Neural crest cell (in vitro differentiated cells): ENCODE results near the gene SVIL. TPM values are rescaled to one million over a fixed set of nuclear protein-coding genes. Genes with fewer than 3 reads are reported as not detected.

Source experiments
- DNase-seq: peaks from one replicate; pipeline ENCODE4 v3.0.0; 2021; ENCODE audit warnings: low read depth, mixed read lengths, low spot score
- H3K27ac Mint-ChIP-seq: one replicate; pipeline ENCODE4 v1.8.0; 2021; ENCODE audit warnings: mild to moderate bottlenecking, mixed read lengths; ENCODE audit not compliant: unreplicated experiment
- H3K27me3 Mint-ChIP-seq: 2 replicates; pipeline ENCODE4 v1.8.0; 2021; ENCODE audit warnings: low read depth, mild to moderate bottlenecking, mixed read lengths
- H3K36me3 Mint-ChIP-seq: 2 replicates; pipeline ENCODE4 v1.8.0; 2021; ENCODE audit warnings: low read depth, mild to moderate bottlenecking, mixed read lengths
- H3K4me1 Mint-ChIP-seq: 2 replicates; pipeline ENCODE4 v1.8.0; 2021; ENCODE audit warnings: mixed read lengths
- H3K4me3 Mint-ChIP-seq: one replicate; pipeline ENCODE4 v1.8.0; 2021; ENCODE audit warnings: mild to moderate bottlenecking, mixed read lengths
- H3K9me3 Mint-ChIP-seq: 2 replicates; pipeline ENCODE4 v1.8.0; 2021; ENCODE audit warnings: mixed read lengths
- total RNA-seq: library from RNA; stranded (reverse); gene quantifications from 2 replicates; pipeline ENCODE4 v1.2.1, GENCODE V29; 2021
- TF ChIP-seq, protein P1 (sequence below): fragments of 200-600 bp; sonication (generic); conservative IDR thresholded peaks from 2 replicates; pipeline ENCODE4 v1.5.0; 2021; ENCODE audit warnings: antibody characterized with exemption, mild to moderate bottlenecking

The SVIL gene
- total RNA-seq, 1 donor from 2014 or later: 57.5 TPM

DNA sequence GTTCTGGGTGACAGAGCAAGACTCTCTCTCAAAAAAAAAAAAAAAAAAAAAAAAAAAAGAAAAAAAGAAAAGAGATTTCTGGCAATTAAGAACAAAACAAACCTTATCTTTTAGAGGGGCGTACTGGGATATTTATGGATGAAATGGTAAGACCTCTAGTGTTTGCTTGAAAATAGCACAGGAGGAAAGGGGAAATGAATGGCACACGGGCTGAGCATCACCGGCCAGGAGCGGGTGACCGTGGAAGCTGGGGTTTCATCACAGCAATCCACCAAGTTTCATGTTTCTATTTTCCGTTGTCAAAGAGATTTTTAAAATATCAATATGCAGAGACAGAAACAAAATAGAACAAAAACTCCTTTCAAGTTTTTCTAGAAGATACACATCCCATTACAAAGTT is 105.6 kb downstream of the SVIL start:
- Mint-ChIP-seq H3K4me1 (peaks cover 47% of the 10 kb centered on the region), H3K27me3 (no peaks in the 10 kb centered on the region), H3K9me3 (no peaks in the 10 kb centered on the region), H3K27ac (no peak overlapping the region), H3K36me3 (peaks cover 26% of the 10 kb centered on the region), H3K4me3 (no peak overlapping the region)
- TF ChIP-seq, protein P1, sequence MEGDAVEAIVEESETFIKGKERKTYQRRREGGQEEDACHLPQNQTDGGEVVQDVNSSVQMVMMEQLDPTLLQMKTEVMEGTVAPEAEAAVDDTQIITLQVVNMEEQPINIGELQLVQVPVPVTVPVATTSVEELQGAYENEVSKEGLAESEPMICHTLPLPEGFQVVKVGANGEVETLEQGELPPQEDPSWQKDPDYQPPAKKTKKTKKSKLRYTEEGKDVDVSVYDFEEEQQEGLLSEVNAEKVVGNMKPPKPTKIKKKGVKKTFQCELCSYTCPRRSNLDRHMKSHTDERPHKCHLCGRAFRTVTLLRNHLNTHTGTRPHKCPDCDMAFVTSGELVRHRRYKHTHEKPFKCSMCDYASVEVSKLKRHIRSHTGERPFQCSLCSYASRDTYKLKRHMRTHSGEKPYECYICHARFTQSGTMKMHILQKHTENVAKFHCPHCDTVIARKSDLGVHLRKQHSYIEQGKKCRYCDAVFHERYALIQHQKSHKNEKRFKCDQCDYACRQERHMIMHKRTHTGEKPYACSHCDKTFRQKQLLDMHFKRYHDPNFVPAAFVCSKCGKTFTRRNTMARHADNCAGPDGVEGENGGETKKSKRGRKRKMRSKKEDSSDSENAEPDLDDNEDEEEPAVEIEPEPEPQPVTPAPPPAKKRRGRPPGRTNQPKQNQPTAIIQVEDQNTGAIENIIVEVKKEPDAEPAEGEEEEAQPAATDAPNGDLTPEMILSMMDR: no peak
- DNase-seq: no peak

DNA sequence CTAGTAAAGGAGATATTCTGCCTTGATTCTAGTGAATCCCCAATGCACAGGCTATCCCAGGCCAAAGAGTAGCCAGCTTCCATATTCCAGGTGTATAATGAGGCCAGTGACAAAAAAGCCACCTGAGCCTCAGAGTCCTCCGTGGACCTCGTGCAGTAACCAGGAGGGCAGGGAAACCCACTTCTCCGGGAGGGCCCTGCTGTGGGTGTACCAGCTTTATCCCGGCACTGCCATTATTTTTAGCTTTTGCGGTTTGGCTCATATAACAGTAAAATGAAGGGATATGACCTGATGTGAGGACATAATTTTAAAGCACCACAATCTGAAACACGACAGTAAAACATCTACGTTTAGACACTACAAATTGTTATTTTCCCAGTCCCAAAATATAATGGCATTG is 109.0 kb downstream of the SVIL start:
- H3K4me3 Mint-ChIP-seq: no peak overlapping the region
- no peaks in the 10 kb centered on the region for H3K27me3 Mint-ChIP-seq
- TF ChIP-seq, protein P1: no peak
- no peak overlapping the region for H3K27ac Mint-ChIP-seq
- H3K4me1 Mint-ChIP-seq: peaks cover 55% of the 10 kb centered on the region
- peaks cover 36% of the 10 kb centered on the region for H3K36me3 Mint-ChIP-seq
- H3K9me3 Mint-ChIP-seq: no peaks in the 10 kb centered on the region
- no peak for DNase-seq

DNA sequence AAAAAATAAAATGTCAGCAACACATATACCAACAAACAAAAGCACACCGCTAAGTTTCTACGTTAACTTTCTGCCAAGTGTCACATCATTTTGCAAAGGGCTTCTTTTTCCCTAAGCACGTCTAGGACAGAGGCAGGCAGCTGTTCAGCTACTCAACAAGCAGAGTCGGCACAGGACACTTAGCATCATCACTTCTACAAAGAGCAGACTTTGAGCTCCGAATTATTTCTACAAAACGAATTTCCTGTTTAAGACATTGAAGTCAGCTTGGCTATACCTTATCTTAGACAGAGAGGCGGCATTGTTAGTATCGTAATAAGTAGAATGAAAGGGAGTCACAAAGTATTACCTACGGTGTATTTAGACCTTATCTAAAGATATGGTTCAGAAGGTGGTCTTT is 110.1 kb downstream of the SVIL start:
- Mint-ChIP-seq H3K36me3 (peaks cover 37% of the 10 kb centered on the region), H3K27ac (no peak overlapping the region)

DNA sequence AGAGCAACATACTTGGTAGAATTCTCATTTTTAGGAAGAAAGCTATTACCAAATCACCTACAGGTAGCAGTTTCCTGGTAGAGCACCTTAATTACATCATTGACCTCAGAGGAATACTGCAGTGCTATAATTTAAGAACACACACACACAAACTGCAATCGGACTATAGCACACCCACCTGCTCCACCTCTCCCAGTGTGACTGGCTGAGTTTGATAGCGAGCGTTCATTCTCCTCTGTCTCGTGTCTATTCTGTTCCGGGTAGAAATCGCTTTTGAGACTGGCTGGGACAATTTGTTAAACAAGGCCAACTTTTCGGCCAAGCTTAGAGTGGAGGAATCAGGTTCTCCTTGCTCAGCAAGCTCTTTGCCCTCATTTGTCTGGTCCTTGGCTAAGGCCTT is 110.5 kb downstream of the SVIL start:
- TF ChIP-seq, protein P1: no peak
- no peak overlapping the region for H3K4me3 Mint-ChIP-seq
- DNase-seq: no peak
- peaks cover 32% of the 10 kb centered on the region for H3K36me3 Mint-ChIP-seq
- H3K4me1 Mint-ChIP-seq: peaks cover 55% of the 10 kb centered on the region
- no peaks in the 10 kb centered on the region for H3K27me3 Mint-ChIP-seq
- H3K27ac Mint-ChIP-seq: no peak overlapping the region
- no peaks in the 10 kb centered on the region for H3K9me3 Mint-ChIP-seq

More for the DNA sequence above, 110.1 kb downstream of the SVIL start:
- no peak for DNase-seq
- Mint-ChIP-seq H3K4me3 (no peak overlapping the region), H3K27me3 (no peaks in the 10 kb centered on the region), H3K4me1 (peaks cover 54% of the 10 kb centered on the region), H3K9me3 (no peaks in the 10 kb centered on the region)
- TF ChIP-seq, protein P1: no peak

DNA sequence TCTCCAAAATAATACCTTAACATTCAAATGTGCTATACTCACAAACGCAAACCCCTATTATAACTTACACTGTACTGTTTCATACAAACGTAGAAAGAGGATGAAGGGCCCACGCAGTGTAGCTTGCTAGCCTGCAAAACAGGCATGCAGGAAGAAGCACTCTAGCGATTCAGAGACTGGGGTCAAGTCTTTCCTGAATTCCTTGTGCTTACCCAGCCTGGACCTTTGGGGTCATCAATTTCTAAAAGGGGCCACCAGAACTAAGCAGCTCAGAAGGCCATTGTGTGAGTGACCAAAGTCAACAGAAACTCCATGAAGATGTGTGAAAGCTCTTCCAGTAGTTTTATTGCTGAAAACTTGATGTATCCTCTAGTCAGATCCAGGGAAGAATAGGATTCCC is 111.9 kb downstream of the SVIL start:
- Mint-ChIP-seq H3K27ac (peak overlapping the region; percentile 92), H3K9me3 (no peaks in the 10 kb centered on the region), H3K4me3 (peak overlapping the region; percentile 80), H3K27me3 (no peaks in the 10 kb centered on the region), H3K36me3 (peaks cover 33% of the 10 kb centered on the region), H3K4me1 (peaks cover 61% of the 10 kb centered on the region)
- DNase-seq: no peak
- TF ChIP-seq, protein P1: no peak
